HepG2 (cell line): ENCODE data around the gene PSMD5. TPM values are rescaled to one million over a fixed set of nuclear protein-coding genes. Genes with fewer than 3 reads are reported as not detected.

Experiments used
- CEBPG ChIP-seq: IDR thresholded peaks from 2 replicates; pipeline ENCODE4 v1.6.1; 2016
- GPN1 ChIP-seq: sonication (generic); formaldehyde crosslinking; IDR thresholded peaks from 2 replicates; pipeline ENCODE4 v1.5.1; 2020; ENCODE audit warnings: missing genetic modification reagents, borderline replicate concordance
- HMGXB4 ChIP-seq, 2 experiments: sonication (generic) in 1 of 2; formaldehyde crosslinking in 1 of 2; IDR thresholded peaks; 2 replicates each; pipeline versions ENCODE4 v1.4.0 to v1.6.1; 2018 to 2020; ENCODE audit warnings: missing genetic modification reagents in 2 of 2, borderline replicate concordance in 1 of 2, low read depth in 1 of 2, mild to moderate bottlenecking in 1 of 2, missing biosample characterization in 1 of 2
- JUNB ChIP-seq: sonication (generic); formaldehyde crosslinking; IDR thresholded peaks from 2 replicates; pipeline ENCODE4 v1.8.0; 2022; ENCODE audit warnings: missing genetic modification reagents, mild to moderate bottlenecking, borderline replicate concordance
- KDM4B ChIP-seq: sonication (generic); formaldehyde crosslinking; IDR thresholded peaks from 2 replicates; pipeline ENCODE4 v1.4.0; 2020; ENCODE audit warnings: missing genetic modification reagents
- LBX2 ChIP-seq: sonication (generic); formaldehyde crosslinking; IDR thresholded peaks from 2 replicates; pipeline ENCODE4 v1.5.0; 2020; ENCODE audit warnings: missing genetic modification reagents, mild to moderate bottlenecking, borderline replicate concordance
- PHF8 ChIP-seq: sonication (generic); formaldehyde crosslinking; IDR thresholded peaks from 2 replicates; pipeline ENCODE4 v1.5.0; 2020; ENCODE audit warnings: missing genetic modification reagents
- SATB2 ChIP-seq: sonication (generic); formaldehyde crosslinking; IDR thresholded peaks from 2 replicates; pipeline ENCODE4 v1.5.0; 2020; ENCODE audit warnings: missing genetic modification reagents
- SMARCE1 ChIP-seq: fragments of 450-650 bp; IDR thresholded peaks from 2 replicates; pipeline ENCODE4 v1.6.1; 2017; ENCODE audit warnings: borderline replicate concordance
- TIGD3 ChIP-seq: sonication (generic); formaldehyde crosslinking; IDR thresholded peaks from 2 replicates; pipeline ENCODE4 v1.5.1; 2020; ENCODE audit warnings: mild to moderate bottlenecking, missing genetic modification reagents, borderline replicate concordance
- USF2 ChIP-seq, 2 experiments: sonication (generic) in 1 of 2; formaldehyde crosslinking in 1 of 2; IDR thresholded peaks; 2 replicates each; pipeline versions ENCODE4 v1.5.1 to v1.6.1; 2011 to 2020; ENCODE audit warnings: borderline replicate concordance in 1 of 2, low read depth in 1 of 2, low read length in 1 of 2, mild to moderate bottlenecking in 1 of 2, missing genetic modification reagents in 1 of 2, moderate library complexity in 1 of 2
- ZBTB2 ChIP-seq: sonication (generic); formaldehyde crosslinking; IDR thresholded peaks from 2 replicates; pipeline ENCODE4 v1.8.0; 2022; ENCODE audit warnings: low read depth, missing genetic modification reagents
- ZNF263 ChIP-seq: sonication (generic); formaldehyde crosslinking; IDR thresholded peaks from 2 replicates; pipeline ENCODE4 v1.4.0; 2020; ENCODE audit warnings: missing genetic modification reagents
- ZNF34 ChIP-seq: sonication (generic); formaldehyde crosslinking; IDR thresholded peaks from 2 replicates; pipeline ENCODE4 v1.4.0; 2020; ENCODE audit warnings: mild to moderate bottlenecking, missing genetic modification reagents, borderline replicate concordance
- ZNF362 ChIP-seq: sonication (generic); formaldehyde crosslinking; IDR thresholded peaks from 2 replicates; pipeline ENCODE4 v1.4.0; 2020; ENCODE audit warnings: missing genetic modification reagents, mild to moderate bottlenecking, borderline replicate concordance
- ZNF414 ChIP-seq: sonication (generic); formaldehyde crosslinking; IDR thresholded peaks from 2 replicates; pipeline ENCODE4 v1.5.0; 2020; ENCODE audit warnings: missing genetic modification reagents
- ZNF512 ChIP-seq: sonication (generic); formaldehyde crosslinking; IDR thresholded peaks from 2 replicates; pipeline ENCODE4 v1.4.0; 2020; ENCODE audit warnings: mild to moderate bottlenecking, missing genetic modification reagents
- ZNF773 ChIP-seq: sonication (generic); formaldehyde crosslinking; IDR thresholded peaks from 2 replicates; pipeline ENCODE4 v1.4.0; 2020; ENCODE audit warnings: missing genetic modification reagents, borderline replicate concordance
- polyA plus RNA-seq, 8 experiments: library from polyadenylated mRNA; depleted of rRNA in 3 of 8; stranded (reverse) in 7 of 8; unstranded in 1 of 8; fragments of >200 nt; fragmentation: Illumina TruSeq in 4 of 8; extraction: Trizol in 4 of 8; gene quantifications; 2 replicates each; pipeline versions ENCODE4 v1.2.1 to v1.2.3, GENCODE V29; 2011 to 2016; ENCODE audit warnings: low read depth in 4 of 8, missing spikeins in 1 of 8, mixed read lengths in 1 of 8; ENCODE audit not compliant: insufficient read depth in 1 of 8
- total RNA-seq, 5 experiments: library from RNA; depleted of rRNA; stranded (reverse); fragments of >200 nt; fragmentation: Illumina TruSeq; extraction: Trizol; gene quantifications; 2 replicates each; pipeline ENCODE4 v1.2.3, GENCODE V29; 2016; ENCODE audit warnings: low read depth in 1 of 5

The PSMD5 gene
- total and polyA plus RNA-seq, 2 of the 13 experiments (the other 11 are each of a cell fraction or from before 2014, with no cell fraction given) = 12.7 to 18.1 TPM

- TF ChIP-seq LBX2 (CRISPR knock-in tag) (no peak), ZNF414 (CRISPR knock-in tag) (no peak), GPN1 (CRISPR knock-in tag) (no peak), ZNF263 (CRISPR knock-in tag) (no peak), ZNF34 (CRISPR knock-in tag) (no peak), HMGXB4 (CRISPR knock-in tag; IDR thresholded peaks at IDR 0.05; ENCODE audit: borderline replicate concordance in 1 of 2, low read depth in 1 of 2) (no peak), CEBPG (CRISPR knock-in tag) (peak; percentile 85), ZNF773 (CRISPR knock-in tag) (no peak), SATB2 (CRISPR knock-in tag) (0 out of 2 replicates have a peak, but pooled peaks have one; percentile 76), TIGD3 (CRISPR knock-in tag) (no peak), ZNF362 (peak; percentile 61; the same call in 1 of the 2 replicates), JUNB (CRISPR knock-in tag) (no peak), ZBTB2 (CRISPR knock-in tag) (no peak), PHF8 (CRISPR knock-in tag) (no peak), SMARCE1 (no peak), KDM4B (CRISPR knock-in tag) (no peak), ZNF512 (no peak), USF2 (IDR thresholded peaks at IDR 0.05; ENCODE audit: low read depth, low read length) (no peak), USF2 (CRISPR knock-in tag; IDR thresholded peaks at IDR 0.05; ENCODE audit: borderline replicate concordance) (no peak)
These were observed 59.1 kb downstream of the PSMD5 start (continued) for GRCh38 chr9:120783602-120784047.
